GM21576 (cell line): ENCODE measurements around the gene ZRANB1.
A peak's percentile ranks its signal among the peaks of the same experiment; 100 is the strongest.
"Not testable (repeated sequence)": the region's sequence is repeated elsewhere in the genome, so short reads cannot be mapped to it uniquely, and the experiment has no call there.

Experiments used
- ATAC-seq: cut with Tn5 transposase; IDR thresholded peaks from one replicate; pipeline ENCODE4 v1.9.1; 2021; ENCODE audit warnings: mild to moderate bottlenecking, moderate library complexity; ENCODE audit not compliant: unreplicated experiment

Gene ZRANB1

GRCh38 chr10:124941823-124942222 is at the start of gene ZRANB1:
TSS of gene ZRANB1 (plus strand) at chr10:124942123. CDS start at chr10:124942494, 371 bp downstream.
- ATAC-seq = no peak

- ATAC-seq = no peak
These were observed 49.0 kb upstream of the ZRANB1 start for GRCh38 chr10:124892905-124893304.

GRCh38 chr10:124894569-124895215 is 47.2 kb upstream of the ZRANB1 start:
- no peak for ATAC-seq

- no peak for ATAC-seq
These were observed 45.2 kb upstream of the ZRANB1 start for GRCh38 chr10:124896751-124897150.

- ATAC-seq = no peak
These were observed 43.5 kb upstream of the ZRANB1 start for GRCh38 chr10:124898471-124898870.

- no peak for ATAC-seq
These were observed 42.8 kb upstream of the ZRANB1 start for GRCh38 chr10:124899151-124899550.

GRCh38 chr10:124902462-124902861 is 39.5 kb upstream of the ZRANB1 start:
- ATAC-seq = no peak

GRCh38 chr10:124903111-124903510 is 38.8 kb upstream of the ZRANB1 start:
- no peak for ATAC-seq

- no peak for ATAC-seq
These were observed 37.1 kb upstream of the ZRANB1 start for GRCh38 chr10:124904796-124905195.

GRCh38 chr10:124906551-124907001 is 35.3 kb upstream of the ZRANB1 start:
- ATAC-seq = no peak

- ATAC-seq = no peak
These were observed 32.4 kb upstream of the ZRANB1 start for GRCh38 chr10:124909563-124909962.

GRCh38 chr10:124911124-124912067 is 30.5 kb upstream of the ZRANB1 start:
- no peak for ATAC-seq

- ATAC-seq = no peak
These were observed 29.6 kb upstream of the ZRANB1 start for GRCh38 chr10:124912101-124912886.

- no peak for ATAC-seq
These were observed 28.8 kb upstream of the ZRANB1 start for GRCh38 chr10:124913167-124913566.

GRCh38 chr10:124914398-124914797 is 27.5 kb upstream of the ZRANB1 start:
- ATAC-seq = not testable (repeated sequence)

- peak; percentile 10 for ATAC-seq
These were observed 25.8 kb upstream of the ZRANB1 start for GRCh38 chr10:124916098-124916584.

- peak; percentile 94 for ATAC-seq
These were observed 25.1 kb upstream of the ZRANB1 start for GRCh38 chr10:124916585-124917427.

GRCh38 chr10:124917428-124918190 is 24.3 kb upstream of the ZRANB1 start:
- peak; percentile 1 for ATAC-seq

- ATAC-seq = no peak
These were observed 23.6 kb upstream of the ZRANB1 start for GRCh38 chr10:124918191-124918830.
